Prostate gland (tissue), 2 donors: ENCODE measurements around the gene PGM1.

Source experiments
- CTCF ChIP-seq, 4 experiments: fragments of 200-600 bp in 2 of 4; fragments of 450-650 bp in 2 of 4; sonication (generic) in 2 of 4; IDR thresholded peaks; 1 replicate in 3 of 4; 2 replicates in 1 of 4; pipeline ENCODE4 v1.5.1; 2016 to 2019; ENCODE audit warnings: antibody characterized with exemption in 4 of 4, mild to moderate bottlenecking in 2 of 4, moderate library complexity in 2 of 4
- POLR2A ChIP-seq: fragments of 450-650 bp; IDR thresholded peaks from one replicate; pipeline ENCODE4 v1.6.1; 2016; ENCODE audit warnings: antibody characterized with exemption, mild to moderate bottlenecking
- POLR2AphosphoS5 ChIP-seq: sonication (generic); formaldehyde crosslinking; IDR thresholded peaks from one replicate; pipeline ENCODE4 v1.6.1; 2017; ENCODE audit warnings: antibody characterized with exemption

- TF ChIP-seq CTCF (IDR thresholded peaks at IDR 0.05) (no peak), POLR2A (no peak), POLR2AphosphoS5 (no peak)
Measured at GRCh38 chr1:63617450-63617849, 24.2 kb downstream of the PGM1 start.
